ENCODE results near the gene ZNF138. TPM values are rescaled to one million over a fixed set of nuclear protein-coding genes. Genes with fewer than 3 reads are reported as not detected.

The ZNF138 gene
- total and polyA plus RNA-seq, 2 experiments from 2014 or later = 48.7 to 68.4 TPM

DNA sequence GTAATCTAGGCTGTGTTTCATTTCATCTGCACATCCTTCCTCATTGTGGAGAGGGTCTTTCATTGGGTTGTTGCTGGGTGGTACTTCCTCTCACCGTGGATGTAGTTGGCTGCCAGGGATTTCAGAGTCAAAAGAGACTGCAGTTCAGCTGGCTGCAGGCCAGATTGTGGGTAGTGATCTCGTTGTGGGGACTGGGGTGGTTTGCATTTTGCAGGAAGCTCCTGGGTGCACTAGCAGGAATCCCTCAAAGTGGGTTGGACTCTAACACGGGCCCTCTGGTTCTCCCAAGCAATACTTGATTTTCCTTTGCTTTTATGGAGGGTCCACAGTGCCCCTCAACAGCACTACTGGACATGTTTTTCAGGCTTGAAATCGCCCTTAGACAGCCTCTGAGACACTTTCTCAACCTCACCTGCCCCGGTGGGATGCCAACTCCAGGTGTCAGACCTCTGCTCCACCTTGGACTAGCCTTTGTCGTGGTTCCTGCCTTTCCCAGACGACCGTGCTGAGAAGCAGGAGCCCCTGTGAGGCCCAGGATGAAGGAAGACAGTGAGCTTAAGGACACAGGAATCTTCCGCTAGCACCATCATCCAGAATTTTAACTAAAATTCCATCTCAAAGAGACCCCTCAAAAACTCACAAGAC is 85.0 kb downstream of the ZNF138 start:
- H3K9me3 Mint-ChIP-seq = peaks cover 59% of the 10 kb centered on the region
- Histone ChIP-seq H3K4me2 (no peak overlapping the region), H2AFZ (no peak overlapping the region), H4K20me1 (replicated peaks; ENCODE audit: insufficient read depth) (no peaks in the 10 kb centered on the region), H3K4me3 (no peak overlapping the region), H3K79me2 (replicated peaks; ENCODE audit: insufficient read depth) (no peaks in the 10 kb centered on the region), H3K4me1 (ENCODE audit: insufficient read depth) (no peaks in the 10 kb centered on the region; the same call in 1 of the 2 replicates), H3K27ac (ENCODE audit: low read depth) (no peak overlapping the region), H3K36me3 (ENCODE audit: insufficient read depth) (no peaks in the 10 kb centered on the region), H3F3A (replicated peaks; ENCODE audit: low read depth) (no peaks in the 10 kb centered on the region), H3K9me2 (ENCODE audit: insufficient read depth) (no peaks in the 10 kb centered on the region), H3K27me3 (ENCODE audit: insufficient read depth) (peaks cover 76% of the 10 kb centered on the region)
- no peak for ATAC-seq
- no peak for DNase-seq (ENCODE audit: low spot score)
- H3K27ac Mint-ChIP-seq = no peak overlapping the region
- peaks cover 7% of the 10 kb centered on the region; the same call in 1 of the 3 replicates for H3K36me3 Mint-ChIP-seq (ENCODE audit: low read depth)
- no peaks in the 10 kb centered on the region for H3K4me1 Mint-ChIP-seq
- H3K27me3 Mint-ChIP-seq (ENCODE audit: insufficient read depth, low read depth, poor library complexity) = peaks cover 49% of the 10 kb centered on the region
- TF ChIP-seq JUNB (IDR thresholded peaks at IDR 0.05; ENCODE audit: unreplicated experiment) (no peak), EZH2 (IDR thresholded peaks at IDR 0.05; ENCODE audit: low read depth, unreplicated experiment) (no peak), POLR2AphosphoS5 (IDR thresholded peaks at IDR 0.05; ENCODE audit: low read depth) (no peak), ZNF331 (CRISPR knock-in tag; IDR thresholded peaks at IDR 0.05; ENCODE audit: low read depth) (no peak), EZH2phosphoT487 (IDR thresholded peaks at IDR 0.05; ENCODE audit: unreplicated experiment) (no peak), CREB1 (CRISPR knock-in tag; IDR thresholded peaks at IDR 0.05; ENCODE audit: low read depth) (no peak), NANOG (IDR thresholded peaks at IDR 0.05; ENCODE audit: borderline replicate concordance) (no peak), ZNF114 (CRISPR knock-in tag; IDR thresholded peaks at IDR 0.05) (no peak), STAT1 (IDR thresholded peaks at IDR 0.05; ENCODE audit: unreplicated experiment) (no peak)
- TF ChIP-seq, protein P1, sequence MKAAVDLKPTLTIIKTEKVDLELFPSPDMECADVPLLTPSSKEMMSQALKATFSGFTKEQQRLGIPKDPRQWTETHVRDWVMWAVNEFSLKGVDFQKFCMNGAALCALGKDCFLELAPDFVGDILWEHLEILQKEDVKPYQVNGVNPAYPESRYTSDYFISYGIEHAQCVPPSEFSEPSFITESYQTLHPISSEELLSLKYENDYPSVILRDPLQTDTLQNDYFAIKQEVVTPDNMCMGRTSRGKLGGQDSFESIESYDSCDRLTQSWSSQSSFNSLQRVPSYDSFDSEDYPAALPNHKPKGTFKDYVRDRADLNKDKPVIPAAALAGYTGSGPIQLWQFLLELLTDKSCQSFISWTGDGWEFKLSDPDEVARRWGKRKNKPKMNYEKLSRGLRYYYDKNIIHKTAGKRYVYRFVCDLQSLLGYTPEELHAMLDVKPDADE (IDR thresholded peaks at IDR 0.05) = no peak
- TF ChIP-seq, protein P2, sequence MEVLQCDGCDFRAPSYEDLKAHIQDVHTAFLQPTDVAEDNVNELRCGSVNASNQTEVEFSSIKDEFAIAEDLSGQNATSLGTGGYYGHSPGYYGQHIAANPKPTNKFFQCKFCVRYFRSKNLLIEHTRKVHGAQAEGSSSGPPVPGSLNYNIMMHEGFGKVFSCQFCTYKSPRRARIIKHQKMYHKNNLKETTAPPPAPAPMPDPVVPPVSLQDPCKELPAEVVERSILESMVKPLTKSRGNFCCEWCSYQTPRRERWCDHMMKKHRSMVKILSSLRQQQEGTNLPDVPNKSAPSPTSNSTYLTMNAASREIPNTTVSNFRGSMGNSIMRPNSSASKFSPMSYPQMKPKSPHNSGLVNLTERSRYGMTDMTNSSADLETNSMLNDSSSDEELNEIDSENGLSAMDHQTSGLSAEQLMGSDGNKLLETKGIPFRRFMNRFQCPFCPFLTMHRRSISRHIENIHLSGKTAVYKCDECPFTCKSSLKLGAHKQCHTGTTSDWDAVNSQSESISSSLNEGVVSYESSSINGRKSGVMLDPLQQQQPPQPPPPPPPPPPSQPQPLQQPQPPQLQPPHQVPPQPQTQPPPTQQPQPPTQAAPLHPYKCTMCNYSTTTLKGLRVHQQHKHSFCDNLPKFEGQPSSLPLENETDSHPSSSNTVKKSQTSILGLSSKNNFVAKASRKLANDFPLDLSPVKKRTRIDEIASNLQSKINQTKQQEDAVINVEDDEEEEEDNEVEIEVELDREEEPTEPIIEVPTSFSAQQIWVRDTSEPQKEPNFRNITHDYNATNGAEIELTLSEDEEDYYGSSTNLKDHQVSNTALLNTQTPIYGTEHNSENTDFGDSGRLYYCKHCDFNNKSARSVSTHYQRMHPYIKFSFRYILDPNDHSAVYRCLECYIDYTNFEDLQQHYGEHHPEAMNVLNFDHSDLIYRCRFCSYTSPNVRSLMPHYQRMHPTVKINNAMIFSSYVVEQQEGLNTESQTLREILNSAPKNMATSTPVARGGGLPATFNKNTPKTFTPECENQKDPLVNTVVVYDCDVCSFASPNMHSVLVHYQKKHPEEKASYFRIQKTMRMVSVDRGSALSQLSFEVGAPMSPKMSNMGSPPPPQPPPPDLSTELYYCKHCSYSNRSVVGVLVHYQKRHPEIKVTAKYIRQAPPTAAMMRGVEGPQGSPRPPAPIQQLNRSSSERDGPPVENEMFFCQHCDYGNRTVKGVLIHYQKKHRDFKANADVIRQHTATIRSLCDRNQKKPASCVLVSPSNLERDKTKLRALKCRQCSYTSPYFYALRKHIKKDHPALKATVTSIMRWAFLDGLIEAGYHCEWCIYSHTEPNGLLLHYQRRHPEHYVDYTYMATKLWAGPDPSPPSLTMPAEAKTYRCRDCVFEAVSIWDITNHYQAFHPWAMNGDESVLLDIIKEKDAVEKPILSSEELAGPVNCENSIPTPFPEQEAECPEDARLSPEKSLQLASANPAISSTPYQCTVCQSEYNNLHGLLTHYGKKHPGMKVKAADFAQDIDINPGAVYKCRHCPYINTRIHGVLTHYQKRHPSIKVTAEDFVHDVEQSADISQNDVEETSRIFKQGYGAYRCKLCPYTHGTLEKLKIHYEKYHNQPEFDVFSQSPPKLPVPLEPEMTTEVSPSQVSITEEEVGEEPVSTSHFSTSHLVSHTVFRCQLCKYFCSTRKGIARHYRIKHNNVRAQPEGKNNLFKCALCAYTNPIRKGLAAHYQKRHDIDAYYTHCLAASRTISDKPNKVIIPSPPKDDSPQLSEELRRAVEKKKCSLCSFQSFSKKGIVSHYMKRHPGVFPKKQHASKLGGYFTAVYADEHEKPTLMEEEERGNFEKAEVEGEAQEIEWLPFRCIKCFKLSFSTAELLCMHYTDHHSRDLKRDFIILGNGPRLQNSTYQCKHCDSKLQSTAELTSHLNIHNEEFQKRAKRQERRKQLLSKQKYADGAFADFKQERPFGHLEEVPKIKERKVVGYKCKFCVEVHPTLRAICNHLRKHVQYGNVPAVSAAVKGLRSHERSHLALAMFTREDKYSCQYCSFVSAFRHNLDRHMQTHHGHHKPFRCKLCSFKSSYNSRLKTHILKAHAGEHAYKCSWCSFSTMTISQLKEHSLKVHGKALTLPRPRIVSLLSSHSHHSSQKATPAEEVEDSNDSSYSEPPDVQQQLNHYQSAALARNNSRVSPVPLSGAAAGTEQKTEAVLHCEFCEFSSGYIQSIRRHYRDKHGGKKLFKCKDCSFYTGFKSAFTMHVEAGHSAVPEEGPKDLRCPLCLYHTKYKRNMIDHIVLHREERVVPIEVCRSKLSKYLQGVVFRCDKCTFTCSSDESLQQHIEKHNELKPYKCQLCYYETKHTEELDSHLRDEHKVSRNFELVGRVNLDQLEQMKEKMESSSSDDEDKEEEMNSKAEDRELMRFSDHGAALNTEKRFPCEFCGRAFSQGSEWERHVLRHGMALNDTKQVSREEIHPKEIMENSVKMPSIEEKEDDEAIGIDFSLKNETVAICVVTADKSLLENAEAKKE (CRISPR knock-in tag; IDR thresholded peaks at IDR 0.05) = no peak
- TF ChIP-seq, protein P3, sequence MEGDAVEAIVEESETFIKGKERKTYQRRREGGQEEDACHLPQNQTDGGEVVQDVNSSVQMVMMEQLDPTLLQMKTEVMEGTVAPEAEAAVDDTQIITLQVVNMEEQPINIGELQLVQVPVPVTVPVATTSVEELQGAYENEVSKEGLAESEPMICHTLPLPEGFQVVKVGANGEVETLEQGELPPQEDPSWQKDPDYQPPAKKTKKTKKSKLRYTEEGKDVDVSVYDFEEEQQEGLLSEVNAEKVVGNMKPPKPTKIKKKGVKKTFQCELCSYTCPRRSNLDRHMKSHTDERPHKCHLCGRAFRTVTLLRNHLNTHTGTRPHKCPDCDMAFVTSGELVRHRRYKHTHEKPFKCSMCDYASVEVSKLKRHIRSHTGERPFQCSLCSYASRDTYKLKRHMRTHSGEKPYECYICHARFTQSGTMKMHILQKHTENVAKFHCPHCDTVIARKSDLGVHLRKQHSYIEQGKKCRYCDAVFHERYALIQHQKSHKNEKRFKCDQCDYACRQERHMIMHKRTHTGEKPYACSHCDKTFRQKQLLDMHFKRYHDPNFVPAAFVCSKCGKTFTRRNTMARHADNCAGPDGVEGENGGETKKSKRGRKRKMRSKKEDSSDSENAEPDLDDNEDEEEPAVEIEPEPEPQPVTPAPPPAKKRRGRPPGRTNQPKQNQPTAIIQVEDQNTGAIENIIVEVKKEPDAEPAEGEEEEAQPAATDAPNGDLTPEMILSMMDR (conservative IDR thresholded peaks at IDR 0.05; ENCODE audit: low read depth in 2 of 2) = no peak
- TF ChIP-seq, protein P4, sequence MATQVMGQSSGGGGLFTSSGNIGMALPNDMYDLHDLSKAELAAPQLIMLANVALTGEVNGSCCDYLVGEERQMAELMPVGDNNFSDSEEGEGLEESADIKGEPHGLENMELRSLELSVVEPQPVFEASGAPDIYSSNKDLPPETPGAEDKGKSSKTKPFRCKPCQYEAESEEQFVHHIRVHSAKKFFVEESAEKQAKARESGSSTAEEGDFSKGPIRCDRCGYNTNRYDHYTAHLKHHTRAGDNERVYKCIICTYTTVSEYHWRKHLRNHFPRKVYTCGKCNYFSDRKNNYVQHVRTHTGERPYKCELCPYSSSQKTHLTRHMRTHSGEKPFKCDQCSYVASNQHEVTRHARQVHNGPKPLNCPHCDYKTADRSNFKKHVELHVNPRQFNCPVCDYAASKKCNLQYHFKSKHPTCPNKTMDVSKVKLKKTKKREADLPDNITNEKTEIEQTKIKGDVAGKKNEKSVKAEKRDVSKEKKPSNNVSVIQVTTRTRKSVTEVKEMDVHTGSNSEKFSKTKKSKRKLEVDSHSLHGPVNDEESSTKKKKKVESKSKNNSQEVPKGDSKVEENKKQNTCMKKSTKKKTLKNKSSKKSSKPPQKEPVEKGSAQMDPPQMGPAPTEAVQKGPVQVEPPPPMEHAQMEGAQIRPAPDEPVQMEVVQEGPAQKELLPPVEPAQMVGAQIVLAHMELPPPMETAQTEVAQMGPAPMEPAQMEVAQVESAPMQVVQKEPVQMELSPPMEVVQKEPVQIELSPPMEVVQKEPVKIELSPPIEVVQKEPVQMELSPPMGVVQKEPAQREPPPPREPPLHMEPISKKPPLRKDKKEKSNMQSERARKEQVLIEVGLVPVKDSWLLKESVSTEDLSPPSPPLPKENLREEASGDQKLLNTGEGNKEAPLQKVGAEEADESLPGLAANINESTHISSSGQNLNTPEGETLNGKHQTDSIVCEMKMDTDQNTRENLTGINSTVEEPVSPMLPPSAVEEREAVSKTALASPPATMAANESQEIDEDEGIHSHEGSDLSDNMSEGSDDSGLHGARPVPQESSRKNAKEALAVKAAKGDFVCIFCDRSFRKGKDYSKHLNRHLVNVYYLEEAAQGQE (IDR thresholded peaks at IDR 0.05; ENCODE audit: unreplicated experiment) = no peak
- no peak overlapping the region for H3K4me3 Mint-ChIP-seq

Measured in GM23338 (cell line).